ENCODE measurements around the gene SDK1. TPM values are rescaled to one million over a fixed set of nuclear protein-coding genes. Genes with fewer than 3 reads are reported as not detected.

Gene SDK1
- total and polyA plus RNA-seq, 4 experiments from 2014 or later = 0.06 to 0.26 TPM; not detected in 2

- ChIA-PET CTCF (ENCODE audit: partially characterized antibody) (no interaction called here), POLR2A (ENCODE audit: partially characterized antibody) (no interaction called here)
- Histone ChIP-seq H3K27me3 (ENCODE audit: insufficient read depth, low read length) (no peaks in the 10 kb centered on the region), H3K9me3 (ENCODE audit: control insufficient read depth in 1 of 2, low read length in 2 of 2) (no peaks in the 10 kb centered on the region), H3K36me3 (ENCODE audit: insufficient read depth, low read length) (no peaks in the 10 kb centered on the region), H3K27ac (ENCODE audit: low read depth, low read length) (no peak overlapping the region), H3K4me3 (ENCODE audit: low read length in 2 of 2) (no peak overlapping the region), H3K4me1 (ENCODE audit: insufficient read depth, low read length) (no peaks in the 10 kb centered on the region)
- Mint-ChIP-seq H3K27ac (no peak overlapping the region), H3K4me3 (no peak overlapping the region), H3K4me1 (peaks cover 0 to 1% (median 0%) of the 10 kb centered on the region in 4 donors), H3K36me3 (no peaks in the 10 kb centered on the region), H3K9me3 (peaks cover 0 to 4% (median 0%) of the 10 kb centered on the region in 8 donors), H3K27me3 (no peaks in the 10 kb centered on the region)
- no peak for DNase-seq
- intact Hi-C loops (cut with micrococcal nuclease) = no loop called here
Measured at GRCh38 chr7:4186513-4186780, 885.4 kb downstream of the SDK1 start.

- no peaks in the 10 kb centered on the region for H3K9me3 ChIP-seq (ENCODE audit: control insufficient read depth in 1 of 2, low read length in 2 of 2)
- H3K4me1 Mint-ChIP-seq = peaks cover 0 to 1% (median 0%) of the 10 kb centered on the region in 4 donors
- no peak overlapping the region for H3K27ac Mint-ChIP-seq
- peaks cover 0 to 4% (median 0%) of the 10 kb centered on the region in 8 donors for H3K9me3 Mint-ChIP-seq
- H3K27ac ChIP-seq (ENCODE audit: low read depth, low read length) = no peak overlapping the region
- no peaks in the 10 kb centered on the region for H3K27me3 ChIP-seq (ENCODE audit: insufficient read depth, low read length)
- H3K4me3 Mint-ChIP-seq = no peak overlapping the region
- no peaks in the 10 kb centered on the region for H3K27me3 Mint-ChIP-seq
- no peak overlapping the region for H3K4me3 ChIP-seq (ENCODE audit: low read length in 2 of 2)
- CTCF ChIA-PET (ENCODE audit: partially characterized antibody) = no interaction called here
- no peaks in the 10 kb centered on the region for H3K36me3 ChIP-seq (ENCODE audit: insufficient read depth, low read length)
- POLR2A ChIA-PET (ENCODE audit: partially characterized antibody) = no interaction called here
- no peaks in the 10 kb centered on the region for H3K36me3 Mint-ChIP-seq
- intact Hi-C loops (cut with micrococcal nuclease) = no loop called here
- no peaks in the 10 kb centered on the region for H3K4me1 ChIP-seq (ENCODE audit: insufficient read depth, low read length)
- no peak for DNase-seq
Measured at GRCh38 chr7:4188651-4189050, 887.6 kb downstream of the SDK1 start.

GRCh38 chr7:4189131-4189570, 888.1 kb downstream of the SDK1 start:
- peak overlapping the region in 1 of 7 donors; percentile 1 for H3K27ac Mint-ChIP-seq

GRCh38 chr7:4190010-4190981, 889.2 kb downstream of the SDK1 start:
- no peaks in the 10 kb centered on the region for H3K27me3 Mint-ChIP-seq
- H3K27ac Mint-ChIP-seq = no peak overlapping the region
- no peak for DNase-seq
- Histone ChIP-seq H3K9me3 (ENCODE audit: control insufficient read depth in 1 of 2, low read length in 2 of 2) (no peaks in the 10 kb centered on the region), H3K27ac (ENCODE audit: low read depth, low read length) (no peak overlapping the region), H3K27me3 (ENCODE audit: insufficient read depth, low read length) (no peaks in the 10 kb centered on the region), H3K4me1 (ENCODE audit: insufficient read depth, low read length) (no peaks in the 10 kb centered on the region), H3K36me3 (ENCODE audit: insufficient read depth, low read length) (no peaks in the 10 kb centered on the region), H3K4me3 (ENCODE audit: low read length in 2 of 2) (no peak overlapping the region)
- no peaks in the 10 kb centered on the region for H3K36me3 Mint-ChIP-seq
- ChIA-PET POLR2A (ENCODE audit: partially characterized antibody) (no interaction called here), CTCF (ENCODE audit: partially characterized antibody) (no interaction called here)
- intact Hi-C loops (cut with micrococcal nuclease) = no loop called here
- H3K9me3 Mint-ChIP-seq = peaks cover 0 to 4% (median 0%) of the 10 kb centered on the region in 8 donors
- H3K4me3 Mint-ChIP-seq = no peak overlapping the region
- H3K4me1 Mint-ChIP-seq = peaks cover 0 to 1% (median 0%) of the 10 kb centered on the region in 4 donors

More at GRCh38 chr7:4189131-4189570, 888.1 kb downstream of the SDK1 start:
- peaks cover 0 to 4% (median 0%) of the 10 kb centered on the region in 8 donors for H3K9me3 Mint-ChIP-seq
- no peaks in the 10 kb centered on the region for H3K36me3 Mint-ChIP-seq
- POLR2A ChIA-PET (ENCODE audit: partially characterized antibody) = no interaction called here
- DNase-seq = no peak
- H3K9me3 ChIP-seq (ENCODE audit: control insufficient read depth in 1 of 2, low read length in 2 of 2) = no peaks in the 10 kb centered on the region
- H3K27me3 ChIP-seq (ENCODE audit: insufficient read depth, low read length) = no peaks in the 10 kb centered on the region
- intact Hi-C loops (cut with micrococcal nuclease) = no loop called here
- H3K27me3 Mint-ChIP-seq = no peaks in the 10 kb centered on the region
- no peak overlapping the region for H3K27ac ChIP-seq (ENCODE audit: low read depth, low read length)
- H3K4me1 Mint-ChIP-seq = peaks cover 0 to 1% (median 0%) of the 10 kb centered on the region in 4 donors
- H3K4me1 ChIP-seq (ENCODE audit: insufficient read depth, low read length) = no peaks in the 10 kb centered on the region
- no peak overlapping the region for H3K4me3 Mint-ChIP-seq
- no peak overlapping the region for H3K4me3 ChIP-seq (ENCODE audit: low read length in 2 of 2)
- CTCF ChIA-PET (ENCODE audit: partially characterized antibody) = no interaction called here
- no peaks in the 10 kb centered on the region for H3K36me3 ChIP-seq (ENCODE audit: insufficient read depth, low read length)

- DNase-seq = no peak
Measured at GRCh38 chr7:4191046-4191445, 890.0 kb downstream of the SDK1 start.

GRCh38 chr7:4191525-4191924, 890.5 kb downstream of the SDK1 start:
- H3K9me3 Mint-ChIP-seq = peaks cover 0 to 4% (median 0%) of the 10 kb centered on the region in 8 donors
- CTCF ChIA-PET (ENCODE audit: partially characterized antibody) = no interaction called here
- POLR2A ChIA-PET (ENCODE audit: partially characterized antibody) = no interaction called here
- H3K4me3 Mint-ChIP-seq = no peak overlapping the region
- Histone ChIP-seq H3K36me3 (ENCODE audit: insufficient read depth, low read length) (no peaks in the 10 kb centered on the region), H3K4me3 (ENCODE audit: low read length in 2 of 2) (no peak overlapping the region), H3K4me1 (ENCODE audit: insufficient read depth, low read length) (no peaks in the 10 kb centered on the region), H3K27ac (ENCODE audit: low read depth, low read length) (no peak overlapping the region), H3K9me3 (ENCODE audit: control insufficient read depth in 1 of 2, low read length in 2 of 2) (no peaks in the 10 kb centered on the region), H3K27me3 (ENCODE audit: insufficient read depth, low read length) (no peaks in the 10 kb centered on the region)
- H3K27ac Mint-ChIP-seq = no peak overlapping the region
- no peaks in the 10 kb centered on the region for H3K27me3 Mint-ChIP-seq
- no peaks in the 10 kb centered on the region for H3K4me1 Mint-ChIP-seq
- H3K36me3 Mint-ChIP-seq = no peaks in the 10 kb centered on the region
- DNase-seq = no peak
- intact Hi-C loops (cut with micrococcal nuclease) = no loop called here

More at GRCh38 chr7:4191046-4191445, 890.0 kb downstream of the SDK1 start:
- Mint-ChIP-seq H3K27ac (no peak overlapping the region), H3K4me1 (no peaks in the 10 kb centered on the region), H3K36me3 (no peaks in the 10 kb centered on the region), H3K4me3 (no peak overlapping the region), H3K27me3 (no peaks in the 10 kb centered on the region), H3K9me3 (peaks cover 0 to 4% (median 0%) of the 10 kb centered on the region in 8 donors)
- H3K4me3 ChIP-seq (ENCODE audit: low read length in 2 of 2) = no peak overlapping the region
- intact Hi-C loops (cut with micrococcal nuclease) = no loop called here
- no peaks in the 10 kb centered on the region for H3K27me3 ChIP-seq (ENCODE audit: insufficient read depth, low read length)
- H3K27ac ChIP-seq (ENCODE audit: low read depth, low read length) = no peak overlapping the region
- POLR2A ChIA-PET (ENCODE audit: partially characterized antibody) = no interaction called here
- H3K9me3 ChIP-seq (ENCODE audit: control insufficient read depth in 1 of 2, low read length in 2 of 2) = no peaks in the 10 kb centered on the region
- CTCF ChIA-PET (ENCODE audit: partially characterized antibody) = no interaction called here
- H3K36me3 ChIP-seq (ENCODE audit: insufficient read depth, low read length) = no peaks in the 10 kb centered on the region
- no peaks in the 10 kb centered on the region for H3K4me1 ChIP-seq (ENCODE audit: insufficient read depth, low read length)

- H3K4me3 Mint-ChIP-seq = no peak overlapping the region
- POLR2A ChIA-PET (ENCODE audit: partially characterized antibody) = no interaction called here
- intact Hi-C loops (cut with micrococcal nuclease) = no loop called here
- no peaks in the 10 kb centered on the region for H3K36me3 Mint-ChIP-seq
- Histone ChIP-seq H3K27ac (ENCODE audit: low read depth, low read length) (no peak overlapping the region), H3K9me3 (ENCODE audit: control insufficient read depth in 1 of 2, low read length in 2 of 2) (no peaks in the 10 kb centered on the region), H3K4me1 (ENCODE audit: insufficient read depth, low read length) (no peaks in the 10 kb centered on the region), H3K36me3 (ENCODE audit: insufficient read depth, low read length) (no peaks in the 10 kb centered on the region), H3K4me3 (ENCODE audit: low read length in 2 of 2) (no peak overlapping the region), H3K27me3 (ENCODE audit: insufficient read depth, low read length) (no peaks in the 10 kb centered on the region)
- H3K4me1 Mint-ChIP-seq = no peaks in the 10 kb centered on the region
- no peaks in the 10 kb centered on the region for H3K9me3 Mint-ChIP-seq
- CTCF ChIA-PET (ENCODE audit: partially characterized antibody) = no interaction called here
- H3K27ac Mint-ChIP-seq = no peak overlapping the region
- DNase-seq = no peak
- H3K27me3 Mint-ChIP-seq = no peaks in the 10 kb centered on the region
Measured at GRCh38 chr7:4195660-4196059, 894.6 kb downstream of the SDK1 start.

All from CD4-positive, alpha-beta memory T cell (primary cell).